Left hindlimb (tissue), 1 donor: ENCODE measurements around the gene LRP11.
"Not testable (repeated sequence)": the region's sequence is repeated elsewhere in the genome, so short reads cannot be mapped to it uniquely, and the experiment has no call there.

Experiments used
- DNase-seq: peaks from one replicate; pipeline ENCODE4 v3.0.0-alpha.2; 2018

Gene LRP11

GRCh38 chr6:149846321-149846720, 17.8 kb downstream of the LRP11 start:
- peak; percentile 40 for DNase-seq

- DNase-seq = no peak
These were observed 18.6 kb downstream of the LRP11 start for GRCh38 chr6:149845549-149845948.

- no peak for DNase-seq
These were observed 19.7 kb downstream of the LRP11 start for GRCh38 chr6:149844480-149844879.

GRCh38 chr6:149844036-149844435, 20.1 kb downstream of the LRP11 start:
- DNase-seq = not testable (repeated sequence)

- no peak for DNase-seq
These were observed 21.0 kb downstream of the LRP11 start for GRCh38 chr6:149843051-149843633.

GRCh38 chr6:149842331-149842730, 21.8 kb downstream of the LRP11 start:
- DNase-seq = no peak

GRCh38 chr6:149840345-149841075, 23.6 kb downstream of the LRP11 start:
- peak; percentile 50 for DNase-seq

GRCh38 chr6:149834513-149835481, 29.4 kb downstream of the LRP11 start:
- peak; percentile 68 for DNase-seq

GRCh38 chr6:149833651-149834050, 30.5 kb downstream of the LRP11 start:
- no peak for DNase-seq

- DNase-seq = no peak
These were observed 32.8 kb downstream of the LRP11 start for GRCh38 chr6:149831308-149831820.

GRCh38 chr6:149830731-149831307, 33.3 kb downstream of the LRP11 start:
- no peak for DNase-seq

- DNase-seq = no peak
These were observed 38.9 kb downstream of the LRP11 start for GRCh38 chr6:149825292-149825691.

GRCh38 chr6:149823013-149823412, 41.1 kb downstream of the LRP11 start:
- no peak for DNase-seq

GRCh38 chr6:149821492-149821891, 42.7 kb downstream of the LRP11 start:
- no peak for DNase-seq

- DNase-seq = no peak
These were observed 43.7 kb downstream of the LRP11 start for GRCh38 chr6:149820506-149820905.

- DNase-seq = no peak
These were observed 48.4 kb downstream of the LRP11 start for GRCh38 chr6:149815788-149816187.

- no peak for DNase-seq
These were observed 50.8 kb downstream of the LRP11 start for GRCh38 chr6:149813351-149813750.

- DNase-seq = no peak
These were observed 54.4 kb downstream of the LRP11 start for GRCh38 chr6:149809798-149810197.

GRCh38 chr6:149806127-149806526, 58.0 kb downstream of the LRP11 start:
- no peak for DNase-seq

GRCh38 chr6:149783551-149783950, 80.6 kb downstream of the LRP11 start:
- DNase-seq = no peak

GRCh38 chr6:149782337-149782736, 81.8 kb downstream of the LRP11 start:
- no peak for DNase-seq

- no peak for DNase-seq
These were observed 82.4 kb downstream of the LRP11 start for GRCh38 chr6:149781715-149782114.

GRCh38 chr6:149779644-149779963, 84.6 kb downstream of the LRP11 start:
- no peak for DNase-seq
